Measurements from ENCODE around the gene FANCB.

The FANCB gene

DNA sequence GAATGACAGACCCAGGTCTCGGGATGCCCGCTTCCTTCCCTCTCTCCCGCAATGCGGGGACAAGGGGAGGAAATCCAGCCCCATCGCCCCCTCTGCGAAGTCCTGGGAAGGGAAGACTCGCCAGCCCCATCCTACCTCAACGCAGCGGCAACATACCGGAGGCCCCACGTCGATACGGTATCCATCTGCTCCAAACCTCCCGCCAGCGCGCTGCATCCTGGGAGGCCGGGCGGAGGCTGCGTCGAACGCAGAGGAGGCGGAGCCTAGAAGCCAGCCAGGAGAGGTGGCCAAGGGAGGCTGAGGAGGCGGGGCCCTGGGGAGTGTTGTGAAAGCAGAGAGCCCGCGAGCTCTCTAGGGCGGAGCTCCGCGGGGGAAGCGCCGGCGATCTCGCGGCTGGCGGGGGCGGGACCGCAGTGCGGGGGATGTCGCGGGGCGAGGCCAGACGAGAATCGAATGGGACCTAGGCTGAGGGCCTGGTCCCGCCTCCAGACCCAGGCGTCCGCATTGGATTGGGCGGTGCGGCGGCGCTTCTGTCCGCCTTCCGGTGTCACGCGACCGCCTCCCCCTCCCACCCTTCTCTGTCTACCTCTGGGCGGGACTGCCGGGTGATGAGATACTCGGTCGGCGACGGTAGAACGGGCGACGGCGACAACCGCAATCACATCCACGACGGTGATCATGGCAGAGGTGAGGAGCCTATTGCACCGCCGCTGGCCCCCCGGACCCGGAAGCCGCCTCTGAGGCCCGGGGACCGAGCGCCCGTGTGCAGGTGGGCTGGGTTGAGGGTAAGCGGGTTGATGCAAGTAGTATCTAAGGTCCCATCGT is at the start of gene FANCB, which contains the start of gene MOSPD2:
FANCB (minus strand) TSS at position 219 of the 825 bp plus-strand sequence. CDS start 7,559 bp downstream, outside the sequence.
MOSPD2 (plus strand) TSS at position 571 of the 825 bp plus-strand sequence; CDS start at position 679, 108 bp downstream.
- peak; percentile 90 for DNase-seq

DNA sequence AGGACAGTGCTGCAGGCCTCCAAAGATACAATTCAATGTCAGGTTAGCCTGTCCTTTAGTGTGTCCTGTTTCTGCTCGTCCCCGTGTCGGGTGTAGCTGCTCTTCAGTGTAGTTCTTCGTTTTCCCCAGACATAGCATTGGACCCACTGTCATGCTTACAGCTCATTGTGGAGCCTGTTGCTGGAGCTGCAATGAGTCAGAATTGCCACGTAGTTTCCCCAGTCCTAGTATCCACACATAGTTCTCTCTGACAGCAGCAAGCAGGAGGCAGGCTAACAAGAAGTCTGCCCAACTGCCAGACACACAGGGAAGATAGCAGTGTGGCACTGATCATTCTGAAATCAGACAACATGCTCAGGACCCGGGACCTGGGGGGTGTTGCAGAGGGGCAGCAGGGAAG is 49.6 kb upstream of the FANCB start:
- DNase-seq, result no peak

DNA sequence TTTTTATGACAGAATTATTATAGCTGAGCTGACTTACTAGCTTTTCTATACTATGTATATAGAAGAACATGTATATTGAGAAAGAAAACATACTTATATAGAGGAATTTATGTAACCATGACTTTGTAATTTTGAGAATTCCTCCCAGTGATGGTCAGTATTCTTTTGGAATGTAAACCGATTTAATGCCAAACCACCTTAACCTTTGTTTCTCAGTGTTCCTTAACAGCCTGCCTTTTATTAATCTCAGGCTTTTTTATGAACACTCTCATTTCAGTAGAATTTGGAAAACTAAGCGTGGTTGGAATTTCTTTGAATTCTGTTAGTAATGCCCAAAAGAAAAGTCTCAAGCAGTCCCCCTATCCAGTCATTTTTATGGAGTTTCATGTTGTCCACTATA is 47.3 kb upstream of the FANCB start:
- no peak for DNase-seq

DNA sequence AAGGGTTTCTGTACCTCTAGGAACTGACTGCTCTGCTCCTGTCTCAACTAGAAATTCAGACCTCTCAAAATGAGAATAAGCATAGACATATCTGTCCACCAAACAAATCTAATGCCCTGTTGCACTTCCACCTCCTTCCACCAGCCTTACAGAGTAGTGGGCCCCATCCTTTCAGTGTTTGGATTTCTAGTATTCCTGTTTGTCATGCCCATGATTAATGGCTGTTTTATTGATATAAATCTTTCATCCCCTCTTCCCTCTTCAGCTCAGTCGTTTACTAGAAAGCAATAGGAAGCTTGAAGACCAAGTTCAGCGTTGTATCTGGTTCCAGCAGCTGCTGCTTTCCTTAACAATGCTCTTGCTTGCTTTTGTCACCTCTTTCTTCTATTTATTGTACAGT is 46.5 kb upstream of the FANCB start:
- DNase-seq, result no peak

DNA sequence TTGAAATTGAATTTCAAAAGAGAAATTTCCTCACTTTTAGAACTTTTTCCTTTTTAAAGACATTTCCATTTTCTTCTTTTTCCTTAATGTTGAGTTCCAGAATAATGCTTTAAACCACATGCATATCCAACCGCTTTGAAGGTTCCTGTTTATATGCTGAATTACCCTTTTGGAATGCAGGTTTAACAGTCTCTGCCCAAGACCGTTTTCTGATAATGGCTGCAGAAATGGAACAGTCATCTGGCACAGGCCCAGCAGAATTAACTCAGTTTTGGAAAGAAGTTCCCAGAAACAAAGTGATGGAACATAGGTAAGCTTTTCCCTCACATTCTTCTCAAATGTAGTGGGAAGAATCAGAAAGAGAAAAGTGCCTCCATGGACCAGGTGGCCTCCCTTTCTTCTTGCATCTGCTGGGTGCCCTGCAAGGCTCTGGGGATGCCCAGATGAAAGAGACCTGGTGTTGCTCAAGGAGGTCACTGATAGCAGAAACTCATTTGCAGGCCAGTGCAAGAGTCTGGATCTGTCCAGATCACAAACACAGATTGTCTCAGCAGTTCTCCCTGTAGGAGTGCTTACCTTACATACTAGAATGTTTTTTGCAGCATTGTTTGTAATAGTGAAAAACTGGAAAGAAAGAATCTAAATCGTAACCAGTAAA is 43.3 kb upstream of the FANCB start:
- no peak for DNase-seq

DNA sequence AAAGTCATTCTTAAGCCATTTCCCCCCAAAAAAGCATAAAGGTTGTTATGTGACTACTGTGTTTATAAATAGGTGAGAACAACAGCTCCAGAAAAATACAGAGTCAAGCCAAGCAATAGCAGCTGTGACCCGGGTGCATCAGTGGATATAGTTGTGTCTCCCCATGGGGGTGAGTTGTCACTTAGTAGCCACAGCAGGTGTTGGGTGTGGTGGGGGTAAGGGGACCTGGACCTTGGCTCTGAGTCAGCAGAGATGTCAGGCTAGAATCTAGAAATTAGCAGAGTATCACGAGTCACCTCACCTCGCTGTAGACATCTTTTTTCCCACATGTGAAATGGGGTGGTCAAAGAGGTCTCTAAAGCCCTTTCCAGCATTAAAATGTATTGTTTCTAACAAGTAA is 42.7 kb upstream of the FANCB start:
- no peak for DNase-seq

DNA sequence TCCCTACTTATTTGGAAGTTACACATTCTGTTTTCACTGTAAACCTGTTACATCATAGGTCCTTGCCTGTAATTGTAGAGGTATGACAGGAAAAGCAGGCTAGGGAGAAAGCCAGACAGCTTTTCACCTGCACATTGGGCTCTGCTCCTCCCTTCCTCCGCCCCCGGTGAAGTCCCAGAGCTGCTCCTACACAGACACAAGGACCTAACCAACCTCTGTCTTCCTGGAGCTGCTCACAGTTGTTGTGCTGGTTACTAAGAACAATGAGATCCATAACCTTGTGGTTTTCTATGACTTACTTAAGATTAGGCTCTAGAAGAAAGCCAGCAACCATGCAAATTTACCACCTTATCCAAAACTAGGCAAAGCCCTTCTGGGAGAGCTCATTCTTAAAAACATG is 40.4 kb upstream of the FANCB start:
- no peak for DNase-seq

DNA sequence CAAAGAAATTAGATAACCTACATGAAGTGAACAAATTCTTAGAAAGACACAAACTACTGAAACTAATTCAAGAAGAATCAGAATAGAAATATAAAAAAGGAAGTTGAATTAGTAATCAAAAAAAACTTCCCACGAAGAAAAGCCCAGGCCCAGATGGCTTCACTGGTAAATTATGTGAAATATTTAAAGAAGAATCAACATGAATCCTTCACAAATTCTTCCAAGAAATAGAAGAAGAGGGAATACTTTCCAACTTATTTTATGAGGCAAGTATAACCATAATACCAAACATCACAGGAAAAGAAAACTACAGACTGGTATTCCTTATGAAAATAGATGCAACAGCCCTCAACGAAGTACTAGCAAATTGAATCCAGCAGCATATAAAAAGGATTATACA is 31.0 kb upstream of the FANCB start:
- DNase-seq, result no peak

DNA sequence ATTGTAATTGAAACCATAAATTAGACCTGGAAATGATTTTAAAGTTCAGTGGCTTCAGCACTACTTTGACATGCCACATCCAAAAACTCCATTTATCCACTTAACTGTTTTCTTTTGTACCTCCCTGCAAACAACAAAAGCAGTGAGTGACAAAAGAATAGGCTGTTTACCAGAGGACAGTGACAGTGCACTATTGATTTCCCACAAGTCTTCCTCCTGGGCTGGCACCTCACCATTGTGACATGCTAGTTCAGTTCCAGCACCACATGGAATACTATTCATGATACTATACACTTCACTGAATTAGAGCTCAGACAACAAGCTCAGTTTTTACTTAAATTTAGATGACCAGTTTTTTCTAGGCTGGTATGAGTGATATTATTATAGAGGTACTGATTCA is 29.7 kb upstream of the FANCB start:
- no peak for DNase-seq

DNA sequence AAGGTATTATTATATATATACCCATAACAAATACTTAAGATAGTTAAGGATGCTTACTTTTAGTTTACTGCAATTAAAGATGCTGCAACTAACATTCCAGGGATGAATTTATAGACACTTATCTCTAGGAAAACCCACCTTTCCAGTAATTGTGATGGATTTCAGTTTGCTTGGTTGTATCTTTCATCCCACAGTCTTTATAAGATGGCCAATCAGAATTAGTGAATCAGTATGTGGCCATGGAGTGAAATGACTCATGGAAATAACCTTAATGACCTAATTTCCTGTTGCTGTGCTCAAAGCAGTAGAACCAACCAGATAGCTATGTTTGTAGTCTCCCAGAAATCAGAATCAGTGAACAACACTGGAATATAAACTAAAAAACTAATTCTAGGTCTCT is 26.7 kb upstream of the FANCB start:
- no peak for DNase-seq

DNA sequence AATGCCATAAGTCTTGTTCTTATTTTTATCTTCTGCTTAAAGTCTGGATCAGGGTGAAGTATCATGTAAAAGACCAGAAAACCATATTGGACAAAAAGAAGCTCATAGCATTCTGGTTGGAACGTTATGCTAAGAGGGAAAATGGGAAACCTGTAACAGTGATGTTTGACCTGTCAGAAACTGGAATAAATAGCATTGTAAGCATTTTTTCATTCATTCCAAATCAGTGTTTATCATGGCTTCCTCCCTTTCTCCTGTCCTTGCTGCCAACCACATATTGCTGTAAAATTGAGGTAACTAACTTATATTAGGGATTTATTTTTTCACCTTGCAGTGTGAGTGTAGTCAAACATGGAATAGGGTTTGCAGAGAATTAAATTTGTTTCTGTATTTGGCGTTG is 24.2 kb upstream of the FANCB start:
- no peak for DNase-seq

DNA sequence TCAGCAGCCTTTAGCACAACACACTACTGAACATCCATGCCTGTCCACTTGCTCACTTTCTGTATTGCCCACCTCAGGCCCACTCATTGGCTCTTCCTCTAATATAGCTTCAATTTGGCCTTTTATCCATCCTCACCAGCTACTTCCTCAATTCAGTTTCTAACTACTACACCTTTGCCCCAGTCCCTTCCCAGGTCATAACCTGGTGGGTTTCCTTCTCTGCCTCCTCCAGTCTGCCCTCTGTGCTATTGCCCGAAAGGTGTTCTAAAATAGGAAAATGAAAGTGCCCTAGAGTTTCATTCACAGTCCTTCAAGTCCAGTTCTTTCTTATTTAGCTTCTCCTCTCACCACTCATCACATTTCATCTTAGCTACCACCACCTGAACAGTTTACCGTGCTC is 23.4 kb upstream of the FANCB start:
- DNase-seq, result no peak

DNA sequence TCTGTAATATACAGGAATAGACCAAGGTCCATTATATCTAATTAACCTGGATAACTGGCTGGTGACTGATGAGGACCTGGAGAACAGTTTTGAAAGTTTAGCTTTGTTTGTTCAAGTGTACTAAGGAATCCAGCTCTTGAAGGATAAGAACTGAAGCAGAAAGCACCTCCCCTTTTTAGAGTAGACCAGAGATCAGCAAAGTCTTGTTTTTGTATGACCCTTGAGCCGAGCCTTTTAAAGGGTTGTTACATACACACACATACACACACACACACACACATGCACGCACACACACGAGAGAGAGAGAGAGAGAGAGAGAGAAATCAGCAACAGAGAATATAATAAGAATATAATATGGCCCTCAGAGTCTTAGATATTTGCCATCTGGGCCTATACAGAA is 13.4 kb upstream of the FANCB start:
- DNase-seq, result no peak

DNA sequence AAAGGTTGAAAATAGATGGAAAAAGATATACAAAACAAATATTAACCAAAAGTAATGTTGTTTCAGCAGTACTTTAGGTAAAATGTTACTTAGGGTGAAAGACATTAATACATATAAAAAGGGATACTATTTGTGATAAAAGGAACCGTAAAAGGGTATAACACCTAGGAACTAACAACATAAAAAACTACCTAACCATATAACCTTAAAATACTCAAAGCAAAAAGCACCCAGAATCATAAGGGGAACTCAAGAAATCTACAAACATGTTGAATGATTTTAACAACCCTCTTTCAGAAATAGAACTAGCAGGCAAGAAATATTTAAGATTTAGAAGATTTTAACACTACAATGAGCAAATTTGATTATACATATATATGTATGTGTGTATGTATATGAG is 11.8 kb upstream of the FANCB start:
- DNase-seq, result no peak

DNA sequence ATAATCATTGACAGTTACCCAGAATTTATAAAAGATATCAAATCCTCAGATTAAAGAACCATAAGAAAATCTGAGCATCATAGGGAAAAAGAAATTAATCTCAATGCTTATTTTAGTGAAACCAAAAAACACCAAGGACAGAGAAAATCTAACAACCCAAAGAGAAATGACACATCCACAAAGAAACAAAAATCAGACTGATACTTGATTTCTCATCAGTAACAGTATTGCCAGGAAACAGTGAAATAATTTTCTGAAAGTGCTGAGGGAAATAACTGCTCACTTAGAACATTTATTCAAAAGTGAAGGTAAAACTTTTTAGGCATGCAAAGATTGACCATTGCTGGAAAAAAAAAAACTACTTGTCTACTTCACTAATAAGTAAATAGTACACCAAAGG is 11.0 kb upstream of the FANCB start:
- no peak for DNase-seq

DNA sequence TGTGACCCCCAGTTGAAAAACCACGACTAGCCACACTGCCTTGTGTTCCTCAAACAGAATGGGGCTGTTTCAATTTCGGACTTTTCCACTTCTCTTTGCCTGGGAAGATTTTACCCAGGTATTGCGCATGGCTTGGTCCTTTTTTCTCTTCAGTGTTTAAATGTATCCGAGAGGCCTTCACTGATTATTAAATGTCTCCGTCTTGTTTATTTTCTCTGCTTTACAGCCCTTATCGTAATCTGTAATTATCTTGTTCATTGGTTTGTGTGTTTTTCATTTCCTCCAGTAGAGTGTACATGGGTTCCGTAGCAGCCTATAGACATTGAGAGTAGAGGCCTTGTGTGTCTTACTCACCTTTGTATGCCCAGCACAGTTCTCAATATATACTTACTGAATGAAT is 2.8 kb upstream of the FANCB start:
- DNase-seq, result no peak

DNA sequence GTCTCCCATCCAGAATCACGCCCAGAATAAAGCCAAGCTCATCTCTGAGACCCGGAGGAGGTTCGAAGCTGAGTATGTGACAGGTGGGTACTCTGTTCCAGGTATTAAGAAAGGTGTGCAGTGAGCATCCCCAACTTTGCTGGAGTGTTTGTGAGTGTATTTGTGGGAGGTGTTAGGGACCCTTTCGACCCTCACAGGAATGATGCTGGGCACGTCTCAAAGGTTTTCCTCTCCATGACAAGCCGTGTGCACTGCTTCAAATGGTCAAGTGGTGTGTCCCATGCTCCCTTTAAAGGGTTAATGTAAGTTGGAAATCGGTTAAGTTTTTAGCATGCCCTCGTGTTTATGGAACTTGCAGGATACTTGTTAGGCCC is 794 bp upstream of the FANCB start:
- no peak for DNase-seq

DNA sequence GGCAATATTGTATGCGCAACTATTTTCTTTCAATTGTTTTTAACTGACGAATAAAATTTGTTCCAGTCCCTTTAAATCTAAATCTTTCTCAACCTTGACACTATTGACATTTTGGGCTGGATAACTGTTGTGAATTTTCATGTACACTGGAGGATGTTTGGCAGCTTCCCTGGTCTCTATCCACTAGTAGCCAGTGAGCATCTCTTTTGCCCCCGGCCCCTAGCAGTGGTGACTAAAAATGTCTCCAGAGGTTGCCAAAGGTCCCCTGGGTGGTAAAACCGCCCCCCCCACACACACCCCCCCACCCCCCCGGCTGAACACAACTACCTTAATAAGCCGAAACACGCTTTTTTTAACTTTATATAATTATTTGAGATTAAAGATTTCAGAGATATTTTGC is 514 bp downstream of the FANCB start:
- no peak for DNase-seq

DNA sequence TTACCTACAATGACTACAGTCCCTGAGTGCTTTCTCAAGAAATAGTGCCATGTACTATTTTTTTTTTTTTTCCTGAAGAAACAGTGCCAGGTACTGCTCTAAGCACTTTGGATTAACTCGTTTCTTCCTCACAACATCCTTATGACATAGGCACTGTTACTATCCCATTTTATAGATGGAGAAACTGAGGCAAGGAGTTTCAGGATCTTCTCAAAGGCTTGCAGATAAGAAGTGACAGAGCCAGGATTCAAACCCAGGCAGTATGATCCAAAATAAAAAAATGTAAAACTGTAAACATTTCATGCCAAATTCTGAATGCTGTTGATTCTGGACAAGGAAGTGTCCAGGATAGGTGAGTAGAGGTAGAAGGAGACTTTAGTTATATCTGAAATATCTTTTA is 1.1 kb downstream of the FANCB start:
- no peak for DNase-seq

DNA sequence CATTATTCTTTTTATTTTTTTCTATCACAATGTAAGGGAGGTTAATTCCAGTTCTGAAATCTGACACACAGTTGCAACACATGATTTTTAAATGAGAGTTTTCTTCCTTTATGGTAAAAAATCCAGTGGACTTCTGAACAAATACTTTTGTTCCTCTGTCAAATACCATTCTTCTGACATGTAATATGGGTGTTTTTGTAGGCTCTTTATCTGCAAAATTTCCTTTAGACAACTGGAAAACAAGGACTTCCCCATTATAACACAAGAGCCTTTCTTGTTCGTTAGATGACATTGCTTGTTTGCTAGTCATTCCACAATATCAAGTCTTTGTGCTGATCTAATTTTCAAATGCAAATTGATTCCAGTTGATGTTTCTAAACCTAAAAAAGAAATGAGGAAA is 7.7 kb downstream of the FANCB start:
- no peak for DNase-seq

DNA sequence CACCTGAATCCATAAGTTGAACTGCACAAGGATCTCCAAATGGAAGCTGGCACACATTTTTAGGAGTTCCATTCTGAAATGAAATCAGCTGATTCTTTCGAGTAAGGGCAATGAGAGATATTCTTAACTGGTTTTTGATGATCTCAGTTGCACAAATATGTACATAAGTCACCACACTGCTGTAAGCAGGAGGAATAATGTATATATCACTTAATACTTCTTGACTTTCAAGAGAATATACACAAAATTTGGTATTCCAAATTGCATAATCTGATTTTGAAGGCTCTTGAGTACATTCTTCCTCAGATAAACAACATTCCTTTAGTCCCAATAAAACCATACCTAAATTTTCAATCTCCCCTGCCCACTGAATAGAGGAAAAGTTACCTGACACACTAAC is 8.2 kb downstream of the FANCB start:
- no peak for DNase-seq

DNA sequence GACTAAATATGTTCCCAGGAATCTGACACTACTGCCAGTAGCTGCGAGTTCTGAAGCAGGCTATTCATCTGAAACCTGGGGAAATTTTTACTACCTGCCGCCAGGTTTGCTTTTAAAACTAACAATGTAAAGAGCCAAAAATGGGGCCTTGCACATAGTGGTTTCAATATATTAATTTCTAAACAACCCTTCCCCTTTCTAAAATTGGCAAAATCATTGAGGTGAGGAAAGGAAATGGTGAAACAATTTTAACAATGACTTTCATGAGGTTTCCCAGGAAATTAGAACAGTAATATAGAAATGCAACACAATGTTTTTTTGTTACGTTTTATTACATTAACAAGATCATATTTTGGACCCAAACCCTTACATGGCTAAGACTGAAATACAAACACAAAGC is 21.3 kb downstream of the FANCB start:
- DNase-seq, result no peak

DNA sequence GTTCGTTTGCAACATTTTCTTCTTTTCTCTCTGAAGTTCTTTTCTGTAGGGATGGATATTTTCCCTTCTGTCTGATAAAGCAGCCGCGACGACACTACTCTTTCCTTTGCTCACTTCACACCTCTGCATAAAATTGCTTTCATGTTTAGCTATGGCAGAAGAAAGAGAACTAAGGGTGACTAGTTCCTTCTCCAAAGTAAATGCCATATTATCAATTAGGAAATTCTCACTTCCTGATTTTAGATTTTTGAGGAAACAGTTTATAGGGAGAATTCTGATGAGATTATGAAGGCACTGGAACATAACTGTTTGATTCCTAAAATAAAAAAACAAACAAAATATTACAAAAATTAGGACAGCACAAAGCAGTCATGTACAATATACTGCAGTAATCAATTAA is 29.2 kb downstream of the FANCB start:
- DNase-seq, result no peak

DNA sequence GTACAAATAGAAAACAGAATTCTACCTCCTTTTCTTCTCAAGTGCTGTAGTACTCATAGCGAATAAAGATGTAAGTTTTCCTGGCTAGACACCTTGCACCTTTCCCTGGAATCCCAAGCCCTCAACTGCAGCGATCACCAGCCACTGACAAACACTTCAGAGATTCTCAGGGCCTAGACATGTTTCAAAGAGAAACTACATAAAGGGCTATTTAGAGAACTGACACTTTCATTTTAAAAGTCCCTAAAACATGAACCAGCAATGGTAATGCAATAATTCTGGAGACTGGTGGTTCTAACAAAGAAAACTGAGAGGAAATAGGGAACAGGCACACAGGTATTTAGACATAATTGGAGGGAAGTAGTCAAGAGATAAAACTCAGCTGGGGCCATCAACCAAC is 35.7 kb downstream of the FANCB start:
- no peak for DNase-seq

DNA sequence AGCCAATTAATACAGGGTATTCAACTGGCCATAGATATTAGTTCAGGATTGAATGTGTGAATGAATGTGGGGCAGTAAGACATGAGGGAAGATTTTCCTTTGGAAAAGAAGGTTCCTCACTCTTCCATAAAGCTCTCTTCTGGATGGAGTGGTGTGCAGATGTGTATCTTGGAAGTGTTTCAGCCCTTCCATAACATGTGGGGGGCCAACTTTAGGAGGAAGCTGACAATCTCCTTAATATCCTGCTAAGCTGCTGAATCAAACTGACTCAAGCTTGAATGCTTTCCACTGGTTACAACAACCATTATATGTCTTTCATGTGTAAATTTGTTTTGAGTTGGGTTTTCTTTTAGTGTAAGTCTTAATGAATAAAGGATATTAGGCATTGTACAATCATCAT is 40.3 kb downstream of the FANCB start:
- DNase-seq, result no peak
